ENCODE measurements around the gene GTPBP1. TPM values are rescaled to one million over a fixed set of nuclear protein-coding genes. Genes with fewer than 3 reads are reported as not detected.

GTPBP1 gene
- total RNA-seq, 1 donor from 2014 or later = 49.8 TPM

DNA sequence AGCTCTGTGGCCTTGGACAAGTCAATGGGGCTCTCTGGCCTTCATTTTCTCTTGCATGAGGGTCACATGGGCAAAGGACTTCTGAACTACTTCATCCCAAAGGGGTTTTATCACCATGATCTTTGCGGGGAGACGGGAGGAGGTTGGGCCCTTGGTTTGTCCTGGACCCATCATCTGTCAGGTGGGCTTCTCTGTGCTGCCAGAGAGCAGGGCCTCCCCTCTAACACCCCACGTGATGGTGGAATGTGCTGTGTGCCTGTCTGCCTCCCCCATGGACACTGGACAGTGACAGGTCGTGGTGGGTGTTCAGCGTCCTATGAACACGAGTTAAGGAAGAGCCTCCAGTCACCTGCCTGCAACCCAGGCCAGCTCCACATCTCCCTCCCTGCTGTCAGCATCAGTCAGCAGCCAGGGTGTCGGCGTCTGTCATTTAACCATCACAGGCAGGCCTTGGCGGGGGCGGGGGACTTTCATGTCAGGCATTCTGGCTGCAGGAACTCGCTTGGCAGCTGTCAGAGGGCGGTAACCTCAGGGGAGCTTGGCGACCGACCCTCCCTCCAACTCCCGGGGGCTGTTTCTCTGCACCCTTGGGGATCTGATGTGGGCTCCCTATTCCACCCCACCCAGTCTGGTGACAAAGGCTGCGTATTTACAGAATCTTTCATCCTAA, 52.7 kb downstream of the GTPBP1 start:
- no peaks in the 10 kb centered on the region for H3K36me3 ChIP-seq (ENCODE audit: insufficient read depth, low read length)
- Mint-ChIP-seq H3K27ac (ENCODE audit: unreplicated experiment) (no peak overlapping the region), H3K4me1 (ENCODE audit: low read depth, unreplicated experiment) (peaks cover 1% of the 10 kb centered on the region), H3K36me3 (ENCODE audit: low read depth, unreplicated experiment) (no peaks in the 10 kb centered on the region), H3K4me3 (ENCODE audit: unreplicated experiment) (no peak overlapping the region), H3K27me3 (ENCODE audit: low read depth, unreplicated experiment) (peaks cover 1% of the 10 kb centered on the region), H3K9me3 (ENCODE audit: unreplicated experiment) (no peaks in the 10 kb centered on the region)
- H3K4me2 ChIP-seq (ENCODE audit: low read length) = no peak overlapping the region
- H3K79me2 ChIP-seq (ENCODE audit: insufficient read depth, low read length) = peaks cover 16% of the 10 kb centered on the region
- no peak overlapping the region for H3K4me3 ChIP-seq (ENCODE audit: insufficient read depth, low read depth, low read length)
- no peak overlapping the region for H3K27ac ChIP-seq (ENCODE audit: low read depth, low read length)
- DNase-seq (ENCODE audit: low read depth) (no peak), FAIRE-seq (no peak)
- no peak overlapping the region for H2AFZ ChIP-seq (ENCODE audit: low read depth, low read length)
- H3K9ac ChIP-seq (ENCODE audit: low read length) = no peak overlapping the region
- peaks cover 18% of the 10 kb centered on the region for H3K4me1 ChIP-seq (ENCODE audit: insufficient read depth, low read length)
- no peaks in the 10 kb centered on the region for H3K27me3 ChIP-seq (ENCODE audit: insufficient read depth, low read length)
- TF ChIP-seq EZH2 (IDR thresholded peaks at IDR 0.05; ENCODE audit: insufficient read depth, low read length) = no peak
- TF ChIP-seq, protein P1, sequence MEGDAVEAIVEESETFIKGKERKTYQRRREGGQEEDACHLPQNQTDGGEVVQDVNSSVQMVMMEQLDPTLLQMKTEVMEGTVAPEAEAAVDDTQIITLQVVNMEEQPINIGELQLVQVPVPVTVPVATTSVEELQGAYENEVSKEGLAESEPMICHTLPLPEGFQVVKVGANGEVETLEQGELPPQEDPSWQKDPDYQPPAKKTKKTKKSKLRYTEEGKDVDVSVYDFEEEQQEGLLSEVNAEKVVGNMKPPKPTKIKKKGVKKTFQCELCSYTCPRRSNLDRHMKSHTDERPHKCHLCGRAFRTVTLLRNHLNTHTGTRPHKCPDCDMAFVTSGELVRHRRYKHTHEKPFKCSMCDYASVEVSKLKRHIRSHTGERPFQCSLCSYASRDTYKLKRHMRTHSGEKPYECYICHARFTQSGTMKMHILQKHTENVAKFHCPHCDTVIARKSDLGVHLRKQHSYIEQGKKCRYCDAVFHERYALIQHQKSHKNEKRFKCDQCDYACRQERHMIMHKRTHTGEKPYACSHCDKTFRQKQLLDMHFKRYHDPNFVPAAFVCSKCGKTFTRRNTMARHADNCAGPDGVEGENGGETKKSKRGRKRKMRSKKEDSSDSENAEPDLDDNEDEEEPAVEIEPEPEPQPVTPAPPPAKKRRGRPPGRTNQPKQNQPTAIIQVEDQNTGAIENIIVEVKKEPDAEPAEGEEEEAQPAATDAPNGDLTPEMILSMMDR (IDR thresholded peaks at IDR 0.05; ENCODE audit: insufficient read depth, low read depth, low read length) = no peak
- H3K9me3 ChIP-seq (ENCODE audit: insufficient read depth, low read depth, low read length) = no peaks in the 10 kb centered on the region
- H4K20me1 ChIP-seq (ENCODE audit: insufficient read depth, low read length) = no peaks in the 10 kb centered on the region

DNA sequence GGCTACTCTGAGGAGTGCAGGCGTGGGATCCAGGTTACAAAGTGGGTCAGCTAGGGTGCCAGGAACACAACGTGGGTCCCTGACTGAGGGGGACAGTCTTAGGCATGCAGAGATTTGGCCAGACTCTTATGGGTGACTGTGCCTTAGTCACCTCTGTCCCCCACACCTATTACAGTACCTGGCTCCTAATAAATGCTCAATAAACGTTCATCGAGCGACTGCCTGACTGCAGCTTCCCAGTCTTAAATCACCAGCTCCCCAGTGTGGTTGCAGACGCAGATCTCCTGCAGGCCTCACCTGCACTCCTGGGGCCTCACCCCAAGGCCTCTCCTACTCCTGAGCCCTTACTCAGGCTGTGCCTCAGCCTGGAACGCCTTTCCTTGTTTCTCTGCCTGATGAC, 53.3 kb downstream of the GTPBP1 start:
- H3K9me3 Mint-ChIP-seq (ENCODE audit: unreplicated experiment) = no peaks in the 10 kb centered on the region
- H3K27ac Mint-ChIP-seq (ENCODE audit: unreplicated experiment) = peak overlapping the region; percentile 75
- no peak overlapping the region for H3K4me3 Mint-ChIP-seq (ENCODE audit: unreplicated experiment)
- no peak overlapping the region for H3K9ac ChIP-seq (ENCODE audit: low read length)
- no peak for DNase-seq (ENCODE audit: low read depth)
- TF ChIP-seq, protein P1 (IDR thresholded peaks at IDR 0.05; ENCODE audit: insufficient read depth, low read depth, low read length) = no peak
- no peak for TF ChIP-seq EZH2 (IDR thresholded peaks at IDR 0.05; ENCODE audit: insufficient read depth, low read length)
- peaks cover 1% of the 10 kb centered on the region for H3K4me1 Mint-ChIP-seq (ENCODE audit: low read depth, unreplicated experiment)
- no peak overlapping the region for H3K4me2 ChIP-seq (ENCODE audit: low read length)
- H3K9me3 ChIP-seq (ENCODE audit: insufficient read depth, low read depth, low read length) = no peaks in the 10 kb centered on the region
- H3K79me2 ChIP-seq (ENCODE audit: insufficient read depth, low read length) = peaks cover 10% of the 10 kb centered on the region
- H4K20me1 ChIP-seq (ENCODE audit: insufficient read depth, low read length) = no peaks in the 10 kb centered on the region
- peaks cover 19% of the 10 kb centered on the region for H3K4me1 ChIP-seq (ENCODE audit: insufficient read depth, low read length)
- H3K27ac ChIP-seq (ENCODE audit: low read depth, low read length) = no peak overlapping the region
- H3K36me3 ChIP-seq (ENCODE audit: insufficient read depth, low read length) = no peaks in the 10 kb centered on the region
- H3K27me3 Mint-ChIP-seq (ENCODE audit: low read depth, unreplicated experiment) = peaks cover 1% of the 10 kb centered on the region
- H3K27me3 ChIP-seq (ENCODE audit: insufficient read depth, low read length) = no peaks in the 10 kb centered on the region
- H2AFZ ChIP-seq (ENCODE audit: low read depth, low read length) = no peak overlapping the region
- H3K4me3 ChIP-seq (ENCODE audit: insufficient read depth, low read depth, low read length) = no peak overlapping the region
- FAIRE-seq = no peak
- no peaks in the 10 kb centered on the region for H3K36me3 Mint-ChIP-seq (ENCODE audit: low read depth, unreplicated experiment)

GRCh38 chr22:38760477-38761201, 54.9 kb downstream of the GTPBP1 start:
- peaks cover 15% of the 10 kb centered on the region for H3K4me1 ChIP-seq (ENCODE audit: insufficient read depth, low read length)
- H3K27ac ChIP-seq (ENCODE audit: low read depth, low read length) = no peak overlapping the region
- FAIRE-seq (no peak), DNase-seq (ENCODE audit: low read depth) (no peak)
- no peaks in the 10 kb centered on the region for H3K9me3 ChIP-seq (ENCODE audit: insufficient read depth, low read depth, low read length)
- TF ChIP-seq, protein P1 (IDR thresholded peaks at IDR 0.05; ENCODE audit: insufficient read depth, low read depth, low read length) = no peak
- no peak for TF ChIP-seq EZH2 (IDR thresholded peaks at IDR 0.05; ENCODE audit: insufficient read depth, low read length)
- no peaks in the 10 kb centered on the region for H3K27me3 ChIP-seq (ENCODE audit: insufficient read depth, low read length)
- H3K4me1 Mint-ChIP-seq (ENCODE audit: low read depth, unreplicated experiment) = peaks cover 1% of the 10 kb centered on the region
- H3K4me3 ChIP-seq (ENCODE audit: insufficient read depth, low read depth, low read length) = no peak overlapping the region
- H3K36me3 ChIP-seq (ENCODE audit: insufficient read depth, low read length) = no peaks in the 10 kb centered on the region
- no peaks in the 10 kb centered on the region for H3K36me3 Mint-ChIP-seq (ENCODE audit: low read depth, unreplicated experiment)
- H2AFZ ChIP-seq (ENCODE audit: low read depth, low read length) = no peak overlapping the region
- no peak overlapping the region for H3K4me3 Mint-ChIP-seq (ENCODE audit: unreplicated experiment)
- no peak overlapping the region for H3K27ac Mint-ChIP-seq (ENCODE audit: unreplicated experiment)
- H3K4me2 ChIP-seq (ENCODE audit: low read length) = no peak overlapping the region
- H4K20me1 ChIP-seq (ENCODE audit: insufficient read depth, low read length) = no peaks in the 10 kb centered on the region
- H3K9ac ChIP-seq (ENCODE audit: low read length) = no peak overlapping the region
- no peaks in the 10 kb centered on the region for H3K9me3 Mint-ChIP-seq (ENCODE audit: unreplicated experiment)
- peaks cover 1% of the 10 kb centered on the region for H3K27me3 Mint-ChIP-seq (ENCODE audit: low read depth, unreplicated experiment)
- no peaks in the 10 kb centered on the region for H3K79me2 ChIP-seq (ENCODE audit: insufficient read depth, low read length)
